ENCODE results near the gene SLC5A10.

Gene SLC5A10

DNA sequence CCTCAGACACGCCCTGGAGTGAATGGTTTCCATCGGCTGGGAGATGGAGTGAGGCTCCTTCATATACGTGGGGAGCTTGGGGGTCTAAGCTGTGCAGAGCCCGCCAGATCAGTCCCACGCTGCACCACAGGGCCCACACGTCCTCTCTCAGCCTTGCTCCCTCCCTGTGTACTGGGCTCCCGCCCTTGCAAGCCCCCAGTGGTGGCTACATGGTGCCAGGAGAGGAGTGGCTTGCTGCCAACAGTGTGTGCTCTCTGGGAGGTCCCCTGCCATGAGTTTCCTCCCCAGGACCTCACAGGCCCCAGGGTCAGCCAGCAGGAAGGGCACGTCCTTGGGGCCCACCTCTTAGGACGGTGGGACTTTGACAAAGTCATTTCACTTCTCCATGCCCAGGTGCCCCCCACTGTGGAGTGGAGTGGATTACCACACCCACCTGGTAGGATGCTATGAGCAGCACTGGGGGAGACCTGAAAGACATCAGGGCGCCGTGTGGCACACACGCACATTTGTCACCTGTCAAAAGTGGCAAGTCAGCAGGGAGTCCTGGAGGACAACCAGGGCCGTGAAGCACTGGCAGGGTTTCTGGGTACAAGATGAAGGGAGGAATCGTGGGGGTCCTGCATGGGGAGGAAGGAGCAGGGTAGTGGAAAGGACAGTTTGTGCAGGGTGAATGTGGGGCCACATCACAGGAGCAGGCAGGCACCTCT, 13.7 kb downstream of the SLC5A10 start:
- no peak for DNase-seq (ENCODE audit: low read depth)

DNA sequence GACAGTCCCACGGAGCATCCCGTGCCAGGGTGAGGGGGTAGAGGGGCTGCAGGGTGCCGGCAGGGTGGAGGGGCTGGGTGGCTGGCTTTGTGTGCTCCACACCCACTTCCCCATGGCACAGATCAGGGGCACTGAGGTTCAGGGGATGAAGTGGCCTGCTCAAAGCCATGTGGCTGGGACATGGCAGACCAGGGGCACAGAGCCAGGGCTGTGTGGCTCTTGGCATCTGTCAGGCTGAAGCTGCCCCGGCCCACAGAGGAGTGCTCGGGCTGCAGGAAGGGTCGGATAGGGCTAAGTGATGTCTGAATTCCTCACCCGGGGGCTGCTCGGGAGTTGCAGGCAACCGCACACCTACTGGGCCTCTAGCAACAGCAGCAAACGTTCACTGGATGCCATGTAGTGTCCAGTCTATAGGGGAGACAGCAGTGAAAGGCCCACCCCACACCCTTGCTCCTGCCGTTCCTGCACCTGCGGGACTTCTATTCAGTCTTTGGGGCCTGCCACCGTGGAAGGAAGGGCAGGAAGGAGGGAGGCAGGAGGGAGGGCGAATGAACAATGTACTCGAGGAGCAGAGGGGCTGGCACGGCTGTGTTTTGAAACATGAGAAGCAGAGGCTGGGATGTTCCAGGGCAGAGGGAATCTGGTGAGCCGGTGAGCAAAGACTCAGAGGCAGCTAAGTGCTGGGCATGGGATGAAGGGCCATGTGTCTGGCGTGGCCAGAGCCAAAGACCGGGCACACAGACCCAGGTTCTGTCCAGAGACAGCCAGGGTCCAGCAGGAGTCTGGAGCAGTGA, 15.1 kb downstream of the SLC5A10 start:
- no peak for DNase-seq (ENCODE audit: low read depth)

DNA sequence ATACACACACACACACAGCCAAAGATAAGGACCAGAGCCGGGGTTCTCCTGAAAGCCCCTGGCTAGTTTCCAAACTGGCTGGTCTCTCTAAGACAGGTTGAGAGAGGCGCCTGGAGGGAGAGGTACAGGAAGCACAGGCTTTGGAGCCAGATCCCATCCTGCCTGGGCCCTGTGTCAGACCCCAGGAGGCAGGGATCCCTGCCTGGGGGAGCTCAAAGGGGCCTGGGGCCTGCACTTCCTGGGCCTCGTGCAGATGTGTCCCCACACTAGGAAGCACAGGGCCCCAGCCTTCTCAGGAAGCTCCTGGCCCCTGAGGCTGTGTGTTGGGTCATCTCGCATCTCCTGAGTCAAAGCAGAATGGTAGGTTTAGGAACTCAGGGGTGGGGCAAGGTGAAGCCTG, 16.0 kb downstream of the SLC5A10 start:
- no peak for DNase-seq (ENCODE audit: low read depth)

DNA sequence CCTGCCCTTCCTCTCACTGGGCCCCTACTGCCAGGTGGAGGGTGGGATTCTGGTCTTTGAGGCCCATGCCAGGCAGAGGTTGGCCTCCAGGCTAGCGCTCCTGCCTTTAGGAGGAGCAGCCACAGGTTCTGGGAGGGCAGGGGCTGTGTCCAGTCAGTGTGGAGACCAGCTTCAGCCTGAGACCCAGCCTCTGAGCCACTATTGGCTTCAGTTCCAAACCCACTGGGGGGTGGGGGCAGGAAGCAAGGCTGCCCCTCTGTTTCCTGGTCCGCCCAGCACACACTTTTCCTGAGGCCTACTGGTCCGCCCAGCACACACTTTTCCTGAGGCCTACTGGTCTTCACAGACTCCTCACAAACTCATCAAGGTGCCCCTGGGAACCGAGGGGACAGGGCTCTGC, 16.4 kb downstream of the SLC5A10 start:
- DNase-seq (ENCODE audit: low read depth) = no peak

DNA sequence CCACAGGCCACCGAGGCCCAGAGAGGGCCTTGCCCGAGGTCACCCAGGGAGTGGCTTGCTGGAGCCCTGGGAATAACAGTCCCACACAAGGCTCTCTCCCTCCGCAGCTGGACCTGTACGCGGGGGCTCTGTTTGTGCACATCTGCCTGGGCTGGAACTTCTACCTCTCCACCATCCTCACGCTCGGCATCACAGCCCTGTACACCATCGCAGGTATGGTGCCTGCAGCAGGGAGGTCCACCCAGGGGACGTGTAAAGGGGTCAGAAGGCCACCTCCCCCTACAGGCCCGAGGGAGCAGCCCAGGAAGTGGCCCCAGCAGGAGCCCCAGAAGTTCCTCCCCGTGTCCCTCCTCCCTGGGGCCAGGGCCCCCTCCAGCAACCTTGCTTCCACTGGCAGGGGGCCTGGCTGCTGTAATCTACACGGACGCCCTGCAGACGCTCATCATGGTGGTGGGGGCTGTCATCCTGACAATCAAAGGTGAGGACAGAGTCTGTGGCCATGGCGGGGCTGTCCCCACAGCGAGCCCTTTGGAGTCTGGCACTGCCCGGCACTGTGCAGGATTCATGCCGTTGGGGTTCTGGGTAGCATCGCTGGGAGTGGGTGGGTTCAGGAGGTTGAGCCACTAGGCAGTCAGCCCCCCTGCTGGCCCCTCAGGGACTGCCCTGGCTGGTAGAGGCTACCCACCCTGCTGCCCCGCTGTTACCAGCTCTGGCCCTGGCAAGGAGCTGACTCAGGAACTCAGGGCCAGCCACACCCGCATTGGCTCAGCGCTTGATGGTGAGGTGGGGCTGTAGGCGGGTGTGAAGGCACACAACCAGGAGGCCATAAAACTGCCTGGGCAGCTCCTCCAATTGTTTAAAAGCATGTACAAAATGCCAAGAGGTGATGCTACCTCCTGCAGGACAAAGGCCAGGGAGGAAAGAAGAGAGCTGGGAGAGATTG, 17.3 kb downstream of the SLC5A10 start:
- no peak for DNase-seq (ENCODE audit: low read depth)

DNA sequence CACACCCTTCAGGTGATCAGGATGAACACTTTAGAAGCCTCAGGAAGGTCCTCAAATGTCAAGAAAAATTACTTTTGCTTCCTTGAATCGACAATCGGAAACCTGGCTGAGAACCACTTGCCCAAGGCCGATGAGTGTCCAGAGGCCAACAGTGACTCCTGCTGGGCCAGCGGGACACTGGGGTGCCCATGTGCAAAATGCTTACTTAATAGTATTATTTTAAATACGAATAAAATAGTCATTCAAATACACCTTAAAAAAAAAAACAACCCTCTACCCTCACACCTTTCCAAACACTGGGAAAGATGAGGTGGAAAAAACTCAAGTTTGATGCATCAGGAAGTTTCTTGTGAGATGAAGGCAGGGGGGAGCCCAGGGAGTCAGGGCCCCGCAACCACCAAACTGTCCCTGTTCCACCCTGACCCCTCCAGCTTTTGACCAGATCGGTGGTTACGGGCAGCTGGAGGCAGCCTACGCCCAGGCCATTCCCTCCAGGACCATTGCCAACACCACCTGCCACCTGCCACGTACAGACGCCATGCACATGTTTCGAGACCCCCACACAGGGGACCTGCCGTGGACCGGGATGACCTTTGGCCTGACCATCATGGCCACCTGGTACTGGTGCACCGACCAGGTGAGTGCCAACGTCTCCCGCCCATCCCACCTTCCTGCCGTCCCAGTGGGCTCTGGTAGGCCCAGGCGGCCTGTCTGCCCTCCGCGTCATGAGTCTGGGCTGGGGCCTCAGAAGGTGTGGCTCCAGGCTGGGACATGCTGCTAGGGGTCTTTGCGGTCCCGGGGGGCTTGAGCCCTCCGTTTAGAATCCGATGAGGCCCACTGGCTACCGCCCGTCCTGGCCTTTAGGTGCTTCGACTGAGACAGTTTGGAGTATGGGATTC, 18.9 kb downstream of the SLC5A10 start:
- no peak for DNase-seq (ENCODE audit: low read depth)

DNA sequence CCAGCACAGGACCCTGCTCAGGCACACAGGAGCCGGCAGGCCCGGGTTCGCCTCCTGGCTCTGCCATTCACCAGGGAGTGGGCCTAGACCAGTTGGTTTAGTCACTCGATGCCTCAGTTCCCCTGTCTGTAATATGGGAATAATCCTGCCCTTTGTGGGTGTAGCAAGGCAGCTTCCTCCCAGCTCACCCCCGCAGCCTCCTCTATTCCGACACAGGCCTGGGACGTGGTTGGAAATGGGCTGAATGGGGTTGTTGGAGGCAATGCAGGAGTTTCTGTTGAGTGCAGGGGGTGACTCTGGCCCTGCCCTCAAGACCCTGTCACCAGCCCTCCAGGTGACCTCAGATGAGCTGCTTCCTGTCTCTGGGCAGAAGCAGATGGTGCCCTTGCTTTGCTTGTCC, 19.8 kb downstream of the SLC5A10 start:
- no peak for DNase-seq (ENCODE audit: low read depth)

DNA sequence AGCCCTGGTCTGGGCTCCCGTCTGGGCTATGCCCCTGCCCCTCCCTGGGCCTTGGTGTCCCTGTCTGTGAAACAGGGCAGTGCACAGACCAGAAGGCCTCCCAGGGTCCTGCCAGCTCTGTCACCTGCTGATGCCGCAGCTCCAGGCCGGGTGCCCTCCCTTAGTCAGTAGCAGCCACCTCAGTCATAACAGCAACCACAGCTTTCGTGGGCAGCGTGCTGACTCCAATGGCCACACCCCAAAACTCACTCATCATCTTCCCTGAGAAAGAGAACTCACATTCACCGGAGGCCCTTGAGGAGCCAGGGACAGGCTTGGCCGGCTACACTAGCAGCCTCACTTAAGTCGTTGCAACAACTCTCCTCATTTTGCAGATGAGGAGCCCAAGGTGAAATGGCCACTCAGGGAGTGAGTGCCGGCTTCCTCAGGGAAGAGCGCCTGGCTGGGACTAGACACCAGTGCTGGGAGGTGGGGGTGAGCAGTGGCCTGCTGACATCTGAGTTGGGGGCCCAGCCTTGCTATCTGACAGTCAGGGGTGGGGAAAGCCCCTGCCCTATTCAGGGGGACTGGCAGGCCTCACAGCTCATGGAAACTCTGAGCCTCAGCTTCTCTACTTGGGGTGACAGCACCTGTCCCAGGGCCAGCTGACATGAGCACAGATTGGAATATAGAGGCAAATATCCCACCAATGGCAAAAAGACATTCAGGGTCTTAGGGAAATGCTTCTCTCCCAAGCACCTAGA, 22.6 kb downstream of the SLC5A10 start:
- no peak for DNase-seq (ENCODE audit: low read depth)

DNA sequence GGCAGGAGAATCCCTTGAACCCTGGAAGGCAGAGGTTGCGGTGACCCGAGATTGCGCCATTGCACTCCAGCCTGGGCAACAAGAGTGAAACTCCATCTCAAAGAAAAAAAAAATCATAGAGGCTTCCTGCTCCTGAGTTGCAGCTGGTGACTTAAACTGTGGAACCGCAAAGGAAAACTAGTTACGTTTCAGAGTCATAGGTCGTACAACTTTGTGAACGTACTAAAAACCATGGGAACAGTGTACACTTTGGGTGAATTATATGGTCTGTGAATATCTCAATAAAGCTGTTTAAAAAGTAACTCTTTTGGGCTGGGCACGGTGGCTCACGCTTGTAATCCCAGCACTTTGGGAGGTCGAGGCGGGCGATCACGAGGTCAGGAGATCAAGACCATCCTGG, 23.6 kb downstream of the SLC5A10 start:
- DNase-seq (ENCODE audit: low read depth) = no peak

DNA sequence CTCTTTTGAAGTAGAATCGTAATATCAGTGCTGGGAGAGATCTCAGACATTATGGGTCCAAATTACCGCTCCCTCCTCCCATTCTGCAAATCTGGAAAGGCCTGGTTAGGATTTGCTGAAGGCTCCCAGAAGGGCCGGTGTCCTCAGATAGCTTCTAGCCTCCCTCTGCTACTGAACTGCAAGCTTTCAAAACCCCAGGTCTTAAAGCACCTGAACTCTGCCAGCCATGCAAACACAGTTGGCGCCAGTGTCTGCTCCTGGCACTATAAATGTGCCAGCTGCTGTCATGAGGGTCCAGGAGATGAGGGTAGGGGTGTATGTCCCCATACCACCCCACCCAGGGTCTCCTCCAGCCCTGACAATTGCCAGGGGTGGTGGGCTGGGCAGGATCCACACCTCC, 24.2 kb downstream of the SLC5A10 start:
- no peak for DNase-seq (ENCODE audit: low read depth)

DNA sequence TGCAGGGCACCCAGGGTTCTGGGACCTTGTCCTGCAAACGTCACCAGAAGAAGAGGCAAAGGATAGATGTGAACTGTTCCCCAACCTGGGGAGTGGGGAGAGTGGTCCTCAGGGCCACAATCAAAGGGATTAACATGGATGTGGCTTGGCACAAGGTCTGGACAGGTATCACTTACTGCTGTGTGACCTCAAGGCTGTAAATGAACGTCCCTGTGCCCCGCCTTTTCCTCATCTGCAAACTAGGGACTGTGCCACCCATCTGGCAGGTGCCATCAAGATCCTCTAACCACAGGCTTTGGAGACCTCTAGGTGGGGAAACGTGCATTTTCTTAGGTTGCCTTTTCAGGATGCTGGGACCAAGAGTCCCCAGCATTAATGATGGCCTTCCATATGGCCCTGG, 25.1 kb downstream of the SLC5A10 start:
- no peak for DNase-seq (ENCODE audit: low read depth)

DNA sequence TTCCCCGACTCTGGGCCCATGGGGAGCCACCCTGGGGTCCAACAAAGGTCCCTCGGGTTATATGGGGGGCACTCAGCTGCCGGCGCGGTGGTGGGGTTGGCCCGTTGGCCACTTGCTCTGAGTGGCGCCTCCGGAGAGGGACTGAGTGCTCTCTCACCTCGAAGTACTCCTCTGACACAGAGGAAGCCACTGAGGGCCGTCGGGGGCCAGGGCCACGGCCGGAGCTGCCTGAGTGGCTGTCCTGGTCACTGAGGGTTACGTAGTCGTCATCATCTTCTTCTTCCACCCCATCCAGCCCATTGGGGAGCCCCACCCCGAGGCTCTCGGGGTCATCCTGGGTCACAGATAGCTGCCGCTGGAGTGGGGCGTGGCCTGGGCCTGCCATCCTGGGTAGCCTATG, 25.7 kb downstream of the SLC5A10 start:
- DNase-seq (ENCODE audit: low read depth) = no peak

DNA sequence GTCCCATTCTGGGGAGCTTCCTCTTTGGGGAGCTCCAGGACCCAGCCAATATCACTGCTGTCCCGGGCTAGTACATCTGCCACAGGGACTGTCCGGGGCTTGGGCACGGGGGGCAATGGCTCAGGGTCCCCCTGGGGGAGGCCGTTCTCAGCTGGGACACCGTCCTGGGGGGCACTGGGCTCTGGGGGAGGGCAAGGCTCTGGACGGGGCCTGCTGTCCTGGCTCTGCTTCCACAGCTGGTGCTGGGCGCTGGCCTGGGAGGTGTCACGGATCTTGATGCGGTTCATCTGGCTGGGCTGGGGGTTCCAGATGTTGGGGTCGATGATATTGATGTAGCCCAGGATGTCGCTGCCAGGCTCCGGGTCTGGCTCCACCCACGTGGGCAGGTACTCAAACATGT, 26.1 kb downstream of the SLC5A10 start:
- no peak for DNase-seq (ENCODE audit: low read depth)

DNA sequence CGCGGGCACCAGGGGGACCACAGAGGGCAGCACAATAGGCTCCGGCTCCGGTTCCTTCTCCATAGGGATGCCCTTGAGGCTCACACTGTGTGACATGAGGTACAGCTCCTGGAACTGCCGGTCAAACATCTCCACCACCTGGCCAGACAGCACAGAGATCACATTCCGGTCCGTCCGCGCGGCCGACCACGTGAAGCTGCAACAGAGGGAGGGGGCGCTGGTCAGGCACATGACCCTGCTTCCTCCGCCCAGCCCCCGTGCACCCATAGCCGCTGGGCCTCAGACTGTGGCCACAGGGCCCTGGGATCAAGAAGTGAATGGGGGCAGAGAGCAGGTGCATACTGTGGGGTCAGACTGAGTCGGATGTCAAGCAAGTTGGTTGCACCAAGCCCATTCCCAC, 26.7 kb downstream of the SLC5A10 start:
- no peak for DNase-seq (ENCODE audit: low read depth)

DNA sequence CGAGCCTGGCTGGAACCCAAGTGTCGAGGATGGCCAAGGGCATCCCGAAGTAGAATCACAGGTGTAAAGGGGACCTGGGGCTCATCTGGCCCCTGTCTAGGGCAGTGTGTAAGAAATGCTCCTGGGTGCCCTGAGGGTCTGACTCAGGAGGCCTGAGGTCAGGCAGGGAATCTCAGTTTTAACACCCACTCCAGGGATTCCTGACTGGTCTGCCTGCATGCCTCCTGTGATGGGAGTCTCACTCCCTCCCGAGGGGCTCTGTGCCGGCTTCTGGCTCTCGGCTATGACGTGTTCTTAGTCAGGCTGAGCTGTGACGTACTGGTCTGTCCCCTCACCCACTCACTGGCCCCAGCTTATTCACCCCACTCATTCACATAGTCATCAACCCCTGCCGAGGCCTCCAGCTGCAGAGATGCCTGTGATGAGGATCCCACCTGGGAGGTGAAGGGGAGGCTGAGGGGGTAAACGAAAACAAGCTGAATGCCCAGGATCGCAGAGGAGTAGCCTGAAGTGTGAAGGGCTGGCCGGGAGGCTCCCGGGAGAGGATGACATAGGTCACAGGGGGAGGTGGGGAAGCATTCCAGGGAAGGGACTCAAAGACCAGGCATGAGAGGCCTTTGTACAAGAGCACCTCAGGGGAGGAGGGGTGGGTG, 28.8 kb downstream of the SLC5A10 start:
- DNase-seq (ENCODE audit: low read depth) = no peak

DNA sequence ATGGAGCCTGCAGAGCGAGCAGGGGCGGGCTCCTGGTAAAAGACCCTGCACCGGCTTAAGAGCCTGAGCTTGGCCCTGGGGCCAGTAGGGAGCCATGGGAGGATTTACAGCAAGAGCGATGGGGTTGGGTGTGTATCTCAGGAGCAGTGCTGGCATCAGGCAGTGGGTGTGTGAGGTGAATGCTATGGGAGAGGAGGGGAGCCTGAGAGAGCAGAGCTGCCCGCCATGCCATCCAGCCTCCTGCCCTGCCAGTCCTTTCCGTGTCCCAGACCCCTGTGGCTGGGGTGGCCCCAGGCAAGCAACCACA, 29.3 kb downstream of the SLC5A10 start:
- no peak for DNase-seq (ENCODE audit: low read depth)

DNA sequence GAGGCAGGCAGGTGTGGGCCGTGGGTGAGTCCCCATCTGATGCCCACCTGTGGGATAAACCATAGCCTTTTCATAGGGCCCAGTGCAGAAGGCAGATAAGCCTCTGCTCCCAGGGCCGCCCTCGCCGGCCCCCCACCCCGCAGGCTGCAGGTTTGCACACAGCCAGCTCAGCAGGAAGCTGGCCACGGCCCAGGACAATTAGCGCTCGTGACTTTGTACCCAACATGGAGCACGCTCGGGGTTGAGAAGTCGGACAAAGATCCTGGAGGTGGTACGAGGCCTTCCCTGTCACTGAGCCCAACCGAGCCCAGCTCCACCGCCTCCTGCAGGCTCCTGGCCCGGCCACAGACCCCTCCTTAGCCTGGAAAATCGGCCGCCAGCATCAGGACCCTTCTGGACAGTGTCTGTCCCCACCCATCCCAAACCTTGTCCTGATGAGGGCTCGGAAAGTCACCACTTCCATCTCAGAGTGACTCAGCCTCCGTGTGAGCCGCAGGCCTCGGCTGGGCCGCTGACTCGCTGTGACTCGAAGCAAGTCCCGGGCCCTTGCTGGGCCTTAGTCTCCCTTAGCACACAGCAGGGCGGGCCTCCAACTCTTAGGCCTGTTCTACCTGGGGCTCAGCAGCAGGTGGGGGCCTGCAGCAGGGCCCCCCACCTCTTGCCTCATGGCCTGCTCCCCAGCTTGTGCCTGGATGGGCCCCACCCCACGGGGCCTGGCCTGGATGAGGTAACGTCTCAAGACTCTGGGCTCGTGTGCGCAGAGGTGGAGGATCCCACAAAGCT, 29.9 kb downstream of the SLC5A10 start:
- DNase-seq (ENCODE audit: low read depth) = no peak

DNA sequence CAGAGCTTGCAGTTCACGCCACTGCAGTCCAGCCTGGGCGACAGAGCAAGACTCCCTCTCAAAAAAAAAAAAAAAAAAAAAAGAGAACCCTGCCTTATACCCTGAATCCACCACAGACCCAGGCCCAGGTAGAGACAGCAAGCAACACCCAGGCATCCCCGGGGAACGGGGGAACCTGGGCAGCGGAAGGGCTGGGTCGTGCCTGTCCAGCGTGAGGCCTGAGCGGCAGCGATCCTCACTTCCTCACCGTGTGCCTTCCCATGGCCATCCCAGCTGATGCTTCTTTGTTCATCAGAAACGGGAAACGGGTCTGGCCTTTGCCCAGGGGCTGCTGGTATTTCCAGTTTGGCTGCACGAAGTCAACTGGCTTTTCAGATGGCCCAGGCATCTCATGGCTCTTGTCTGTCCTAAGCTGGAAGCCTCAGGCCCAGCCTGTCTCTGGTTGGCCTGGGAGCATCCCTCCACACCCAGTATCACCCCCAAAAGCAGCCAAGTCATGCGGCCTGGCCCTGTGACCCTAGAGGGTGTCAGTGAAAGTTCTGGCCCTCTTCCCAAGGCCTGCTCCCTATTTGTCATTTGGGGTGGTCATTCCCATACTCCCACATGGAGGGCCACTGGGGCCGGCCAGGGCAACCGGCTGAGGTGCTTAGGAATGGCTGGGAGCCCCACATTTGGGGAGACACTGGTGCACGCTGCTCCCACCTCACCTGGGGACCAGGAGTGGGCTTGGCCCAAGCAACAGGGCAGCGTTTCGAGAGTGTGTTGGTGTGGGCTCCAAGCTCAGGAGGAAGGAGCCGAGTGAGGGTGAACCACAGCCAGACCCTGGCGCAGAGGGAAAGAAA, 32.5 kb downstream of the SLC5A10 start:
- DNase-seq (ENCODE audit: low read depth) = no peak

DNA sequence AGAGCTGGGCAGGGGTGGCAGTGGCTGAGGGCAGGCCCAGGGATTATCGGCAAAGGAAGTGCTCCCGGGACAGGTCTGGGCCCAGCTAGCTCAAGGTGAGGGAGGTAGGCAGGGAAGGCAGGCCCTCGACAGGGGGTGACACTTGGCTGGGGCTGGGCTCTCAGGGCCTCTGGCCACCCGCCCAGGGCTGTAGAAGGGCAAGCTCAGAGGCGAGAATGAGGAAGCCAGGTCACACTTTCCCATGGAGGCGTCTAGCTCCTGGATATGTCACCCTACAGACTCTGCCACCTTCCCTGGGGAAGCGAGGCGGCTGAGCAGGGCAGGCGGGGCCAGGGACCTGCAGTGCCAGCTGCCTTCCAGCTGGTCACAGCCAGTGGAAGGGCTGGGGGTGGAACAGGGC, 33.5 kb downstream of the SLC5A10 start:
- DNase-seq (ENCODE audit: low read depth) = no peak
